GM23338 (cell line): ENCODE results near the gene RS1.

Experiments used
- CREB1 ChIP-seq: fragments of 250-450 bp; sonication (Bioruptor Pico); IDR thresholded peaks from 2 replicates; pipeline ENCODE4 v1.5.0; 2020; ENCODE audit warnings: low read depth, mild to moderate bottlenecking, moderate library complexity
- CTCF ChIP-seq, 2 experiments: fragments of 200-600 bp in 1 of 2; sonication (generic) in 1 of 2; conservative IDR thresholded peaks; 2 replicates each; pipeline versions ENCODE4 v1.5.1 to v1.6.1; 2016 to 2017; ENCODE audit warnings: antibody characterized with exemption in 2 of 2, low read depth in 2 of 2, mild to moderate bottlenecking in 2 of 2, moderate library complexity in 1 of 2
- ETS1 ChIP-seq: IDR thresholded peaks from 2 replicates; pipeline ENCODE4 v1.6.1; 2016; ENCODE audit warnings: antibody characterized with exemption
- EZH2 ChIP-seq: fragments of 200-600 bp; sonication (generic); IDR thresholded peaks from one replicate; pipeline ENCODE4 v1.8.0; 2017; ENCODE audit warnings: antibody characterized with exemption, mild to moderate bottlenecking, low read depth; ENCODE audit not compliant: unreplicated experiment
- EZH2phosphoT487 ChIP-seq: fragments of 200-600 bp; sonication (generic); IDR thresholded peaks from one replicate; pipeline ENCODE4 v1.8.1; 2018; ENCODE audit warnings: antibody characterized with exemption; ENCODE audit not compliant: unreplicated experiment
- JUNB ChIP-seq: IDR thresholded peaks from one replicate; pipeline ENCODE4 v1.6.1; 2016; ENCODE audit warnings: antibody characterized with exemption; ENCODE audit not compliant: unreplicated experiment
- NANOG ChIP-seq: IDR thresholded peaks from 2 replicates; pipeline ENCODE4 v1.6.1; 2016; ENCODE audit warnings: antibody characterized with exemption, borderline replicate concordance
- POLR2AphosphoS5 ChIP-seq: IDR thresholded peaks from 2 replicates; pipeline ENCODE4 v1.6.1; 2016; ENCODE audit warnings: antibody characterized with exemption, low read depth
- REST ChIP-seq: IDR thresholded peaks from one replicate; pipeline ENCODE4 v1.6.1; 2018; ENCODE audit warnings: antibody characterized with exemption; ENCODE audit not compliant: unreplicated experiment
- ZNF114 ChIP-seq: fragments of 250-450 bp; sonication (Bioruptor Pico); IDR thresholded peaks from 2 replicates; pipeline ENCODE4 v1.5.0; 2020; ENCODE audit warnings: mild to moderate bottlenecking, moderate library complexity

GRCh38 chrX:18682979-18683387, 11.1 kb upstream of the RS1 start:
- TF ChIP-seq ETS1 (no peak), CTCF (conservative IDR thresholded peaks at IDR 0.05; ENCODE audit: low read depth in 2 of 2) (no peak), EZH2phosphoT487 (no peak), JUNB (no peak), POLR2AphosphoS5 (no peak), EZH2 (no peak), REST (no peak), ZNF114 (CRISPR knock-in tag) (no peak), NANOG (no peak), CREB1 (no peak)
